MM.1S (cell line): ENCODE measurements around the gene TMEM115.

ENCODE experiments used
- CTCF ChIP-seq: fragments of 300-600 bp; sonication (generic); IDR thresholded peaks from 2 replicates; pipeline ENCODE4 v1.5.1; 2016; ENCODE audit warnings: antibody characterized with exemption, low read length, mixed read lengths
- EZH2 ChIP-seq: fragments of 300-600 bp; sonication (generic); optimal IDR thresholded peaks from 2 replicates; pipeline ENCODE3; 2017; ENCODE audit warnings: low read depth, mild to moderate bottlenecking, antibody characterized with exemption, low read length, mixed read lengths

DNA sequence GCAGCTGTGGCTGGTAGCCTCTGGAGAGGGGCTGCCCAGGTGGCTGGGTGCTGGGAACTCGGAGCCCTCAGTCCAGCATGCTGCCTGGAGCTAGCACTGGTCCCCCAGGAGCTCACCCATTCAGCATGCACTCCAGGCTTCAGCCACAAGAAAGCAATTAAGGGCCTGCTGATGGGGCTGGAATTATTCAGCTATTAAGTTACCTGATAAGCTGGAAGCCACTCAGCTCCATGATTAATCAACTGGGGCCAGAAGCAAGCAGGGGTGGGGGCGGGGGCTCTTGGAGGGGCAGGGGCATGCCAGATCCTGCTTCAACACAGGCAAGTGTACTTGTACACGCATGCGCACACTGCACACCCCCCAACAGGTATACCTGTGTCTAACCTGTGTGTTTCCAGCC, 22.1 kb upstream of the TMEM115 start:
- no peak for TF ChIP-seq CTCF
- no peak for TF ChIP-seq EZH2
